Stimulated activated CD4-positive, alpha-beta T cell treated with anti-CD3 and anti-CD28 coated beads, Interleukin-2, amount 100 ng/mL, for 24 hours (primary cell): ENCODE measurements around the gene CLIC4.
A peak's percentile ranks its signal among the peaks of the same experiment; 100 is the strongest.
"Not testable (repeated sequence)": the region's sequence is repeated elsewhere in the genome, so short reads cannot be mapped to it uniquely, and the experiment has no call there.

Experiments
- DNase-seq, 2 donors: peaks; one replicate each; pipeline ENCODE4 v3.0.0-alpha.2; 2020

The CLIC4 gene

DNA sequence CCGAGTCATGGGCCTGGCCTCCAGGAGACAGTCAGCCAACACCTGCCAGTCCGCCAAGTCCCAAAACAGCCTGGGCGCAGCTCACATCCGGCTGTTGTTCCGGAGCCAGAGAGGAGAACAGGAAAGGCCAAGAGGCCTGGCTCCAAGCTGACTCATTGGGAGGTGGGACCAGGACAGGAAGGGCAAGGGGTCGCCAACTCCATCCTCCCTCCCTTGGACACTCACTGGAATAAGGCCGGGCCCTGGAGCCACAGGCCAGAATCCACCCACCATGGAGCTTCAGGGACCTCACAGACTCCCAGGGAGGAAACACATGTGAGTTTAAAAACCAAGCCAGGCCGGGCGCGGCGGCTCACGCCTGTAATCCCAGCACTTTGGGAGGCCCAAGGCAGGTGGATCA lies 25.1 kb upstream of the CLIC4 start:
- no peak for DNase-seq

DNA sequence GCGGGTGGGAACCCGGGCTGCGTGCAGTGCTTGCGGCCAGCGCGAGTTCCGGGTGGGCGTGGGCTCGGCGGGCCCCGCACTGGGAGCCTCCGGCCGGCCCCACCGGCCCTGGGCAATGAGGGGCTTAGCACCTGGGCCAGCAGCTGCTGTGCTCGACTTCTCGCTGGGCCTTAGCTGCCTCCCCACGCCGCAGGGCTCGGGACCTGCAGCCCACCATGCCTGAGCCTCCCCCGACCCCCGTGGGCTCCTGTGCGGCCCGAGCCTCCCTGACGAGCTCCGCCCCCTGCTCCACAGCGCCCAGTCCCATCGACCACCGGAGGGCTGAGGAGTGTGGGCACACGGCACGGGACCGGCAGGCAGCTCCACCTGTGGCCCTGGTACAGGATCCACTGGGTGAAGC lies 23.7 kb upstream of the CLIC4 start:
- DNase-seq: no peak

DNA sequence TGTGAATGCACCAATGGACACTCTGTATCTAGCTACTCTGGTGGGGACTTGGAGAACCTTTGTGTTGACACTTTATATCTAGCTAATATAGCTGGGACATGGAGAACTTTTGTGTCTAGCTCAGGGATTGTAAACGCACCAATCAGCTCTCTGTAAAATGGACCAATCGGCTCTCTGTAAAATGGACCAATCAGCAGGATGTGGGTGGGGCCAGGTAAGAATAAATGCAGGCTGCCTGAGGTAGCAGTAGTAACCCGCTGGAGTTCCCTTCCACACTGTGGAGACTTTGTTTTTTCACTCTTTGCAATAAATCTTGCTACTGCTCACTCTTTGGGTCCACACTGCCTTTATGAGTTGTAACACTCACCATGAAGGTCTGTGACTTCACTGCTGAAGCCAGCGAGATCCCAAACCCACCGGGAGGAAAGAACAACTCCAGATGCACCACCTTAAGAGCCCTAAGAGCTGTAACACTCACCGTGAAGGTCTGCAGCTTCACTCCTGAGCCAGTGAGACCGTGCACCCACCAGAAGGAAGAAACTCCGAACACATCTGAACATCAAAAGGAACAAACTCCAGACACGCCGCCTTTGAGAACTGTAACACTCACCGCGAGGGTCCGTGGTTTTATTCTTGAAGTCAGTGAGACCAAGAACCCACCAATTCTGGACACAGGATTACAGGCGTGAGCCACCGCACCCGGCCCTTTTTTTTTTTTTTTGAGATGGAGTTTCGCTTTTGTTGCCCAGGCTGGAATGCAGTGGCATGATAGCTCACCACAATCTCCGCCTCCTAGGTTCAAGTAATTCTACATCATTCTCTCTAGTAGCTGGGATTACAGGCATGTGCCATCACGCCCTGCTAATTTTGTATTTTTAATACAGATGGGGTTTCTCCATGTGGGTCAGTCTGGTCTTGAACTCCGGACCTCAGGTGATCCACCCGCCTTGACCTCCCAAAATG lies 22.9 kb upstream of the CLIC4 start:
- not testable (repeated sequence) for DNase-seq

DNA sequence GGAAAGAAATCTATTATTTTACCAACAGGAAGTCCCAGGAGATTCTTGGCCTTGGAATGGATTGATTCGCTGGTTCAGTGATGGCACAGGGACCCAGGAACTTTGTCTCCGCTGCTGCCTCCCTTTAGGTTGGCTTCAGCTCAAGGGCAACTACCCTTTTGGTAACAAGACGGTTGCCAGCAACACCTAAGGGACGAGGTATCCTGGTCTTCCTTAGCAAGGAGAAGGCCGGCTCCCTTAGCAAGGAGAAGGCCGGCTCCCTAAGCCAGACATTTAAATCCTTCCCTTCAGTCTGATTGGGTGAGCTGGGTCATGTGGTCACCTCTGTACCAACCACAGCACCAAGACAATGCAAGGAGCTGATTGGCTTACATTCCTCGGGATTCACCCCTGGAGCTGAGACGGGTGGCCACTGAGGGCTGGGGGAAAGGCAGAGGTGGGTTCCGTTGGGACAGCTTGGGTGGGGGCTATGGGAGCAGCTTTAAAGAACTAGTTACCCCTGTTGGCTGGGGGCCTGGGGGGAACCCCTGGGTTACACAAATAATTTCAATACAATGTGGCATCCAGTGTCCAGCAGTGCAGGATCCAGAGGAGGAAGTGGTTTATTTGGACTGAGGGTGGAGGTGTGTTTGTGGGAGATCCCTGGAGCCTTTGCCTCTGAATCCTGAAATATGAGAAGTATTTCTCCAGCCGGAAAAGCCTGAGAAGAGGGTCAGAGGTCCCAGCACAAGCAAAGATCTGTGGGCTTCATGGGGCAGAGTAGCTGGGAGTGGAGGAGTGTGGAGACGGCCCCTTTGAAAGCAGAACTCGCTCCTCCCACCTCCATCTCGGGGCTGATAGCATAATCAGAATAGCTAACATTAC lies 20.7 kb upstream of the CLIC4 start:
- no peak for DNase-seq

DNA sequence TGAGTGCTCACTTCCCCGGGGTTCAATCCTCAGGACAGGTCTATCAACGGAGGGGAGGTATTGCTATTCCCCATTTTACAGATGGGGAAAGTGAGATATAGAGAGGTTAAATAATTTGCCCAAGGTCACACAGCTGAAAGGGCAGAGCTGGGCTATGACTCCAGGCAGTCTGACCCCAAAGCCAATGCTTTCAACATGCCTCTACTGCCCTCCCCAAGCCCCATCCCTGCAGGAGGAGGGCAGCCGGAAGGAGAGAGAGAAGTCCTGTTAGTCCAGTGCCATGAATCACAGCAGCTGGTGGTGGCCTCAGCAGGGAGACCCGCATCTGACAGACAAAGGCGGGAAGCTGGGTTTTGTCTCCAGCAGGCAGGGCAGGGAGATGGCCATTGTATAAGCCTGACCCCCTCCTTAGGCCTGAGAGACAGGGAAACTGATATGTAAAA lies 20.0 kb upstream of the CLIC4 start:
- DNase-seq: no peak

DNA sequence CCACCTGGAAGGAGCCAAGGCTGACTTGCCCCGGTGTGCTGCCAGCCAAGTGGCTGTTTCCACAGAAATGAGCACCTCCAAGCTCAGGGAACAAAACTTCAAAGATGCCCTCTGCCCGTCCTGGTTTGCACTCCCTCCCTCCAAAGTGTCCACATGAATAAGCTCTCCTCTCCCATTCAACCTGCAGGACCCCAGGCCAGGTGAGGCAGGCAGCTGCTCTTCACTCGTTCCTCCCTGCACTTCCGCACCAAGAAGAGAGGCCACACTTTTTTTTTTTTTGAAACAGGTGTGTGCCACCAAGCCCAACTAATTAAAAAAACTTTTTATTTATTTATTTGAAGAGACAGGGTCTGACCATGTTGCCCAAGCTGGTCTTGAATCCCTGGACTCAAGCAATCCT lies 18.5 kb upstream of the CLIC4 start:
- DNase-seq: no peak

DNA sequence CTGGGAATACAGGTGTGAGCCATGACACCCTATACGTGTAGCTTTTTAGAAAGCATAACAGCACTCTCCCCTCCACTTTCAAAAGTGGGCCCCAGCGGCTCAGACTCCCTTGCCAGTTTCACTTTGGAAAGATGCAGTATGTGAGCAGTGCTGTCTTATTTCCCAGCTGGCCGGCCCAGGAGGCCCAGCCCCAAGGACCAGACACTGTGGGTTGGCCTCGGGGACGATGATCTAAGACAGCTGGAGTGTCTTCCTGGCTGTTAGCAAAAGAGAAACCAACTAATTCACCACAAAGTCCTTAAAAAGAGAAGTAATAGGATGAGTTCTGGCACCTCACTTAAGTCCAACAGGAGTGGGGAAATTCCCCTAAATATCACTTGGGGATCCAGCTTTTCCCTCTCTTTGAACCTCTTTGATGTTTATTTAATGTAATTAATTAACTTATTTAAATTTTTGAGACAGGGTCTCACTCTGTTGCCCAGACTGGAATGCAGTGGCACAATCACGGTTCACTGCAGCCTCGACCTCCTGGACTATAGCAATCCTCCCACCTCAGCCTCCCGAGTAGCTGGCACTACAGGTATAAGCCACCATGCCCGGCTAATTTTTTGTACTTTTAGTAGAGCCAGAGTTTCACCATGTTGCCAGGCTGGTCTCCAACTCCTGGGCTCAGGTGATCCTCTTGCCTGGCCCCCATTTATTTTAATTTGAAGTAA lies 17.6 kb upstream of the CLIC4 start:
- DNase-seq: no peak

DNA sequence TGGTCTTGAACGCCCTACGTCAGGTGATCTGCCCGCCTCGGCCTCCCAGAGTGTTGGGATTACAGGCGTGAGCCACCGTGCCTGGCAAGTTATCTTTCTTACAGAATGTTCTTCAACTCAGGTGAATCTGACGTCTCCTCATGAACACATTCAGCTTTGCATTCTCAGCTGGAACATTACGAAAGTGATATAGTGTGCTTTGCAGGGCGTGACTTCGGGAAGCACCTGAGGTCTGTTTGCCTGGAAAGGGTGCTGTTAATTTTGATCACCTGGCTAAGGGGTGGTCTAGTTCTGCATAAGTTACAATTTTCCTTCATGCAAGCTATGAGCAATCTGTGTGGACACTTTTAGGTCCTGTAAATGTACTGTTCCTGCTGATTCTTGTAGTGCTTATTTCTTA lies 16.3 kb upstream of the CLIC4 start:
- DNase-seq: no peak

DNA sequence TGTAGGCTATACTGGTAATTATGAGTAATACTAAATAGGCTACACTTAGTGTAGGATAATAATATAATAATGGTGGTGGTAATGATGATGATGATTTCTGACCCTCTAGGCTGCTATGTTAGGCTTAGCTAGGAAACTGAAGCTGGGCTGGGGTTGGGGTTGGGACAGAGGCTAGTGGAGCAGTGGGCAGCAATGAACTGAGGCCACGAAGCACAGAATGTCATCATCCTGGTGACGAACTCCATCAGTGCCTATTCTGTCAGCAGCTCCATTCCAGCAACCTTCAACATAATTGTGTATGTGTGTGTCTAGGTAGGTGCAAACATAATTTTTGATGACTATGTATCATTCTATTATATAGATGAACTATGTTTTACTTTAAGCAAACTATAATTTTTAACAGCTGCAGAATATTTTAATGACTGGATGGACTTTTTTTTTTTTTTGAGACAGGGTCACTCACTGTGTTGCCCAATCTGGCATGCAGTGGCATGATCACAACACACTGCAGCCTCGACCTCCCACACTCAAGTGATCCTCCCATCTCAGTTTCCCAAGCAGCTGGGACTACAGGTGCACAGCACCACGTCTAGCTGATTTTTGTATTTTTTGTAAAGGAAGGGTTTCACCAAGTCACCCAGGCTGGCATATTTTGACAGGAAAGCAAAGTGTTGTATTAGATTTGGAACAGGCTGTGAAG lies 12.9 kb upstream of the CLIC4 start:
- DNase-seq: no peak

DNA sequence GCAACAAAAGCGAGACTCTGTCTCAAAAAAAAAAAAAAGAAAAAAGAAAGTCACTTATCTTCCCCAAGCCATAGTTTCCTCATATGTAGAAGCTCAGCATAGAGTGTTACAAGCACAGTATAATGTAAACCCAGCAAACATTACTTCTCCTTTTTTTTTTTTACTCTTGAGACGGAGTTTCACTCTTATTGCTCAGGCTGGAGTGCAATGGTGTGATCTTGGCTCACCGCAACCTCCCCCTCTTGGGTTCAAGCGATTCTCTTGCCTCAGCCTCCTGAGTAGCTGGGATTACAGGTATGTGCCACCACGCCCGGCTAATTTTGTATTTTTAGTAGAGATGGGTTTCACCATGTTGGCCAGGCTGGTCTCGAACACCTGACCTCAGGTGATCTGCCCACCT lies 11.9 kb upstream of the CLIC4 start:
- DNase-seq: not testable (repeated sequence)

DNA sequence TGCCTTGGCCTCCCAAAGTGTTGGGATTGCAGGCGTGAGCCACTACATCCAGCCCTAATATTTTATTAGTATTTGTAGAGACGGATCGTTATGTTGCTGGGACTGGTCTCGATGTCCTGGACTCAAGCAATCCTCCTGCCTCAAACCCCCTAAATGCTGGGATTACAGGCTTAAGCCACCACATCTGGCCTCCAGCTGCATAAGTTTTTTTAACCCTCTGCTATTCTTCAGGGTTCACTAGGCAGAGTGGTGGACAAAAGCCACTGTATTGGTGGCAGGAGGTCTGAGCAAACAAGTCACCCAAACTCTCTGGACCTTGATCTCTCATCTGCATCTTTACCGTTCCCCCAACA lies 10.1 kb upstream of the CLIC4 start:
- no peak for DNase-seq

DNA sequence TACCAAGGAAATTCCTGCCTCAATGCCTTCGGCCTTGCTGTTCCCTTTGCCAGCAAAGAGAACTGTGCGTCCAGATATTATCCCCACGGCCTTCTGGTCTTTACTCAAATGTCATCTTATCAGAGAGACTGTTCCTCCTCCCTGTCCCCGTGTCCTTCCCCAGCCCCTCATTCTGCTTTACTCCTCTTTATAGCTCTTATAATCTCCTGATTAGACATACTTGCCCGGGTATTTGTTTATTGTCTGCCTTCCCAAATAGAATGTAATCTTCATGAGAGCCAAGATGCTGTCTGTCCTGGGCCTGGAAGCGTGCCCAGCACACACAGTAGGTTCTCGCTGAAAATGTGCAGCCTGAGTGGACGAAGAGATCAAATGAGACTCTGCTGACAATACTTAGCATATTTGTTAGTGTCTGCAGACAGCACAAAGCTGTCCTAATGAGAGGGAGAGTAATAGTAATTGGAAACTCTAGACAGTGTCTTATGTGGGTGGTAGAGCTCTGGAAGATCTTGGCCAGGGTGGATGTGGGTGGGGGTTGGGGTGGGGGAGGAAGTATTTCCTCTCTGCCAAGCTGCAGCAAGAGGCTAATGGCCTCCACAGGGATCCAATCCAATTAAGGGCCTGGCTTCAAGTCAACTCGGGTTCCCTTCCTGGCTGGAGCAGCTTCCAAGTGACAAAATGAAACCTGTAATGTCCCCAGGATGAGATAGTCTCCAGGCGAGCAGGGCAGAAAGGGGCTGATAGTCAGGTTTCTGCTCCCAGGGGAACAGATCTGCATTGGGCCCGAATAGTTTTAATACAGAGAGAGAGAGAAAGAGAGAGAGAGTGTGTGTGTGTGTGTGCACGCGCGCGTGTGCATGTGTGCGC lies 9.5 kb upstream of the CLIC4 start:
- no peak for DNase-seq

DNA sequence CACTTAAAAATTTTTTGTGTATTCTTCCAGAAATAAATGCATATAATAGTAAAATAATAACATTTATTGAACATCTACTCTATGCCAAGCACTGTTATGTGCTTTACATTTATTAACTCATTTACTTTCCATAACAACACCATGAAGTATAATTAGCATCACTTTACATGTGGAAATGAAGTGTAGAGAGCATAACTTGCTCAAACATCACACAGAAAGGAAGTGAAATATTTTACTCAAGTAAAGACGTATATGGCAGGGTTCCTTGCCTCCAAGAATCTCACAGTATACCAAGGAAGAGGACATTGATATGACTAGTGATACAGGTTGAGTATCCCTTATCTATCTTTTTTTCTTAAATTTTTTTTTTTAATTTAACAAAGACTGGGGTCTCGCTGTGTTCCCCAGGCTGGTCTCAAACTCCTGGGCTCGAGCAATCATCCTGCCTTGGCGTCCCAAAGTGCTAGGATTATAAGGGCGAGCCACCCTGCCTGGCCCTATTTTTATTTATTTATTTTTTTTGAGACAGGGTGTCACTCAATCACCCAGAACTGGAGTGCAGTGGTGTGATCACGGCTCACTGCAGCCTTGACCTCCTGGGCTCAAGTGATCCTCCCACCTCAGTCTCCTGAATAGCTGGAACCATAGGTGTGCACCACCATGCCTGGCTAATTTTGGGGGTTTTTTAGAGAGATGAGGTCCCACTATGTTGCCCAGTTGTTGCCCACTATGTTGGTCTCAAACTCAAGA lies 7.7 kb upstream of the CLIC4 start:
- no peak for DNase-seq

DNA sequence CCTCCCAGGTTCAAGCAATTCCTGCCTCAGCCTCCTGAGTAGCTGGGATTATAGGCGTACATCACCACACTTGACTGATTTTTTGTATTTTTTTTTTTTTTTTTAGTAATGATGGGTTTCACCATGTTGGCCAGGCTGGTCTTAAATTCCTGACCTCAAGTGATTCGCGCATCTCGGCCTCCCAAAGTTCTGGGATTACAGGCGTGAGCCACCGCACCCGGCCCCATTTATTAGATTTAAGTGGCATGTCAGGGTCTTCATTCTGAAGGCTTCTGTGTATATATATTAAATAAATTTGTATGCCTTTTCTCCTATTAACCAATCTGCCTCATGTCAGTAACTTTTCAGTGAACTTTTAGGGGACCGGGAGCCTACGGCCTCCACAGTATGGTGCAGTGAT lies 6.0 kb upstream of the CLIC4 start:
- DNase-seq: no peak

DNA sequence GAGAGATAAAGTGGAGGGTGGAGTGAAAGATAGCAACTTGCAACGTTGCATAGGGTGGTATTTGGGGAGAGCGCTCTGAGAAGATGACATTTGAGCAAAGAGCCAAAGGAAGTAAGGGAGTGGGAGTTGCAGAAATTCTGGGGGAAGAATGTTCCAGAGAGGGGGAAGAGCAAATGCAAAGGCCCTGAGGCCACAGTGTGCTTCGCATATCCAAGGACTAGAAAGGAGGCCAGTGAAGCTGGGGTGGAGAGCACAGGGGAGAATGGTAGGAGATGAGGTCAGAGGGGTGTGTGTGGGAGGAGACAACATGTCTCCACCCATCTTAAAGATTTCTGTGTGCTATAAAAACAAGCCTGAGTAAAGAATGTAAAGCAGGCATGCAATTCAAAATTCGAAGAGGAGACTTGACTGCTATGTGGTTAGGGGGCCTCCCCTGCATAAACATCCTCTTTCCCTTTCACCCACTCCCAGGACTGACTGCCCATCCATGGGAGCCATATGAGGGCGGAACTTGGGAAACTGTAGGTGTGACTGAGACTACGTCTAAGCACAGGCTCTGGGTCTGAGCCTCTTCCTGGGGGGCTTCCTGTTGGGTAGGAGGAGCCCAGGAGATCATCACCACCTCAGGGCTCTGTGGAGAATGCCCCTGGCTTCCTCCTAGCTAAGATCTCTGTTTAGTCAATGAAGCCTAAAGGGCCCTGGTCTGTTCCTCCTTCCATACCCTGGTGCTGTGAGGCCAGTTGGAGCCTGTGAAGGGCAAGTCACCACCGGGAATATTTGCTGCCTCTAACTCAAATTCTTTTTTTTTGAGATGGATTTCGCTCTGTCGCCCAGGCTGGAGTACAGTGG lies 2.9 kb upstream of the CLIC4 start:
- DNase-seq: no peak

DNA sequence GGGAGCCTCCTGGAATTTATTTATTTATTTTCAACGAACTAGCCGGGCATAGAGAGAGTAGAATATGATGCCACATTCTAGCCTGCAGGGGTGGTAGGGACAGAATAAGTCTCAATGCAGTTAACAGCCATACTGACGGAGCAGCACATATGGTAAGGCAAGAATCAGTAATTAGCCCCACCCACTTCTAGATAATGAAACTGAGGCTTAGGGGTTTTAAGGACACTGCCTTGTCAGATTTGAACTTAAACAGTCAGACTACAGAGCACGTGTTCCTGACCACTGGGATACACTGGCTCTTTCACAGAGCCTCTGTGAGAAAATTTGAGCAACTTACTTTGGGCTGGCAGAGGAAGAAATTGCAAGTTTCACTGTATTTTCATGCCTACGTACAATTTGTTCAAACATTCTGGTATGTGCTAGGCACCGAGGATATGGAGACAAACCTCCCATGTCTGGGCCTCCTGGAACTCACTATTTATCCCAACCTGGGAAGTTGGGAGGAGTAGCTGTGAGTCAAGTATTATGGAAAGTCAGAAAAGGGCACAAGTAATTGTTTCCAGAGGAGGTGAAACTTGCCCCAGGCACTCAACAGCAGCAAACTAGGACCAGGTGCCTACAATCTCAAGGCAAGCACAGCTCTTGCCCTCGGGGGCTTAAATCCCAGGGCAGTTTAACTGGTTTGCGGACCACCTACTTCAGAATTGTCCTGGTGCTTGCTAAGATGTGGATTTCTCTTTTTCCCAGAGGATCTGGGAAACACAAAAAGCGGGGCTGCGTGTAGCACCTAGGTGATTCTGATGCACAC lies 1.6 kb upstream of the CLIC4 start:
- no peak for DNase-seq

DNA sequence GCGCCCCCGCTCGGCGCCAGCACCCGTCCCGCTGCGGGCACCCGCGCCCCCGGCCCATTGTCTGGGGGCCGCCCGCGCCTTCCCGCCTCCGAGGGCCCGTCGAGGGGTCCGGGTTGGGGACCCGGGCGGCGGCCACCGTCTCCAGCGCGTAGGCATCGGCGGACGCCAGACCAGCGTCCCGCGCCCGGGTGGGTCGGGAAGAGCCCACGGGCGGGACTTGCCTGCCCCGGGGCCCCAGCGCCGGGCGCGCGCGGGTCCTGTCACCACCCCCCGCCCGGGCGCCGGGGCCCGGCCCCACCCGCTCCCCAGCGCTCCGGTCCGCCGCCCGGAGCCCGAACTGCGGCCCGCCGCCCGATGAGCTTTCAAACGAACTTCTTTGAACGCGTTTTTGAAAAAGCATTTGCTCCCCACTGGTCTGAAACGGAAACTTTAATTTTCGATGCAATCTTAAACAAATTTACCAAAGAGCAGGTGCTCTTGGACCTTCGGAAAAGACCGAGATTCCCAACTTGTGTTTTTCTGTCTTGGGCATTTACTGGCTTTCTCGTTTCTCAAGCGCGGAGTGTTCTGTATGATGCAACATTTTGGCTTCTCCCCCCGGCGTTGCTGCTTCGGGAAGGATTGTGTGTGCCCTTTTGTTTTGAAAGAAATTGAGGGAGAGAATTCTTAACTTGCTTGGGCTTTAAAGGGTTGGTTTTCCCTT lies 615 bp downstream of the CLIC4 start:
- peak; percentile 29 to 30 for DNase-seq
